Karpas-422 (cell line): ENCODE data around the gene DVL1. TPM values are rescaled to one million over a fixed set of nuclear protein-coding genes. Genes with fewer than 3 reads are reported as not detected.
"Not testable (repeated sequence)": the region's sequence is repeated elsewhere in the genome, so short reads cannot be mapped to it uniquely, and the experiment has no call there.

Source experiments
- DNase-seq: peaks from one replicate; pipeline ENCODE4 v3.0.0-alpha.2; 2015
- H2AFZ ChIP-seq: fragments of 200-600 bp; sonication (generic); 2 replicates; pipeline ENCODE4 v1.6.1; 2014; ENCODE audit warnings: antibody characterized with exemption, low read length, mixed read lengths
- H3K27ac ChIP-seq: fragments of 200-600 bp; sonication (generic); 2 replicates; pipeline ENCODE4 v1.5.1; 2014; ENCODE audit warnings: mild to moderate bottlenecking, low read length, moderate library complexity
- H3K27me3 ChIP-seq: fragments of 200-600 bp; sonication (generic); 2 replicates; pipeline ENCODE4 v1.6.1; 2014; ENCODE audit warnings: low read length, mixed read lengths
- H3K36me3 ChIP-seq: fragments of 200-600 bp; sonication (generic); 2 replicates; pipeline ENCODE4 v1.6.1; 2014; ENCODE audit warnings: low read length, mixed read lengths; ENCODE audit not compliant: insufficient read depth
- H3K4me1 ChIP-seq: fragments of 200-600 bp; sonication (generic); 2 replicates; pipeline ENCODE4 v1.6.1; 2014; ENCODE audit warnings: mild to moderate bottlenecking, low read length, mixed read lengths
- H3K4me2 ChIP-seq: fragments of 200-600 bp; sonication (generic); 2 replicates; pipeline ENCODE4 v1.6.1; 2014; ENCODE audit warnings: low read length, low read depth, mild to moderate bottlenecking; ENCODE audit not compliant: poor library complexity, severe bottlenecking
- H3K4me3 ChIP-seq: fragments of 200-600 bp; sonication (generic); 2 replicates; pipeline ENCODE4 v1.5.1; 2014; ENCODE audit warnings: mild to moderate bottlenecking, antibody characterized with exemption, low read length, mixed read lengths
- H3K79me2 ChIP-seq: fragments of 200-600 bp; sonication (generic); 2 replicates; pipeline ENCODE4 v1.6.1; 2014; ENCODE audit warnings: mild to moderate bottlenecking, low read length, mixed read lengths
- H3K9ac ChIP-seq: fragments of 200-600 bp; sonication (generic); 2 replicates; pipeline ENCODE4 v1.6.0; 2014; ENCODE audit warnings: low read length
- H3K9me2 ChIP-seq: fragments of 200-600 bp; sonication (generic), shearing (Covaris generic); replicated peaks from 2 replicates; pipeline ENCODE4 v1.6.0; 2014; ENCODE audit warnings: mild to moderate bottlenecking, low read length, moderate library complexity; ENCODE audit not compliant: insufficient read depth
- H3K9me3 ChIP-seq: fragments of 300-700, 200-600 bp; sonication (generic); 2 replicates; pipeline ENCODE4 v1.6.1; 2014; ENCODE audit warnings: low read length, mixed read lengths
- H4K20me1 ChIP-seq: fragments of 200-600 bp; sonication (generic); 2 replicates; pipeline ENCODE4 v1.6.1; 2014; ENCODE audit warnings: mild to moderate bottlenecking, antibody characterized with exemption, low read length, low read depth; ENCODE audit not compliant: insufficient read depth
- total RNA-seq: library from RNA; depleted of rRNA; stranded (reverse); fragments of >200 nt; shearing (Covaris generic); gene quantifications from 2 replicates; pipeline ENCODE4 v1.2.3, GENCODE V29; 2014; ENCODE audit warnings: low replicate concordance

The DVL1 gene
- total RNA-seq, 1 experiment from 2014 or later, result 36.0 TPM

- H3K4me1 ChIP-seq, result no peaks in the 10 kb centered on the region
- peaks cover 28% of the 10 kb centered on the region for H3K79me2 ChIP-seq
- H3K36me3 ChIP-seq, result peaks cover 78% of the 10 kb centered on the region
- no peak overlapping the region for H2AFZ ChIP-seq
- H3K9me2 ChIP-seq, result no peaks in the 10 kb centered on the region
- no peaks in the 10 kb centered on the region for H3K9me3 ChIP-seq
- H3K27ac ChIP-seq, result no peak overlapping the region
- no peaks in the 10 kb centered on the region for H3K27me3 ChIP-seq
- 0 out of 2 replicates have a peak, but pooled peaks cover 5% of the 10 kb centered on the region for H4K20me1 ChIP-seq
- H3K4me2 ChIP-seq, result no peak overlapping the region
- no peak overlapping the region for H3K4me3 ChIP-seq
- H3K9ac ChIP-seq, result no peak overlapping the region
- DNase-seq, result no peak
Observed at GRCh38 chr1:1390675-1391074, 41.5 kb upstream of the DVL1 start.

- H3K4me1 ChIP-seq, result no peaks in the 10 kb centered on the region
- peaks cover 19% of the 10 kb centered on the region; the same call in 1 of the 2 replicates for H3K79me2 ChIP-seq
- H3K27me3 ChIP-seq, result no peaks in the 10 kb centered on the region
- no peak overlapping the region for H3K4me2 ChIP-seq
- no peak overlapping the region for H3K27ac ChIP-seq
- H3K9ac ChIP-seq, result no peak overlapping the region
- no peak overlapping the region for H3K4me3 ChIP-seq
- H3K9me2 ChIP-seq, result no peaks in the 10 kb centered on the region
- H4K20me1 ChIP-seq, result 0 out of 2 replicates have a peak, but pooled peaks cover 2% of the 10 kb centered on the region
- H3K36me3 ChIP-seq, result peaks cover 64% of the 10 kb centered on the region
- no peak overlapping the region for H2AFZ ChIP-seq
- no peaks in the 10 kb centered on the region for H3K9me3 ChIP-seq
- DNase-seq, result no peak
Observed at GRCh38 chr1:1388078-1388472, 38.9 kb upstream of the DVL1 start.

GRCh38 chr1:1387098-1388077, 38.2 kb upstream of the DVL1 start:
- Histone ChIP-seq H3K9me3 (no peaks in the 10 kb centered on the region), H3K4me1 (no peaks in the 10 kb centered on the region), H3K79me2 (peaks cover 20% of the 10 kb centered on the region), H3K36me3 (peaks cover 57% of the 10 kb centered on the region), H3K4me2 (no peak overlapping the region), H2AFZ (no peak overlapping the region), H3K27me3 (no peaks in the 10 kb centered on the region), H3K4me3 (no peak overlapping the region), H3K9ac (no peak overlapping the region), H4K20me1 (no peaks in the 10 kb centered on the region), H3K9me2 (no peaks in the 10 kb centered on the region), H3K27ac (no peak overlapping the region)
- no peak for DNase-seq

GRCh38 chr1:1385931-1386330, 36.7 kb upstream of the DVL1 start:
- no peaks in the 10 kb centered on the region for H3K9me3 ChIP-seq
- H3K9ac ChIP-seq, result no peak overlapping the region
- H3K27ac ChIP-seq, result no peak overlapping the region
- no peak overlapping the region for H3K4me3 ChIP-seq
- H3K4me1 ChIP-seq, result no peaks in the 10 kb centered on the region
- DNase-seq, result no peak
- peaks cover 43% of the 10 kb centered on the region for H3K36me3 ChIP-seq
- no peaks in the 10 kb centered on the region for H3K27me3 ChIP-seq
- no peak overlapping the region for H2AFZ ChIP-seq
- H3K9me2 ChIP-seq, result no peaks in the 10 kb centered on the region
- no peaks in the 10 kb centered on the region for H4K20me1 ChIP-seq
- H3K4me2 ChIP-seq, result no peak overlapping the region
- H3K79me2 ChIP-seq, result peaks cover 28% of the 10 kb centered on the region

GRCh38 chr1:1385339-1385738, 36.1 kb upstream of the DVL1 start:
- H3K9me2 ChIP-seq, H4K20me1 ChIP-seq, H3K9ac ChIP-seq, H3K27ac ChIP-seq, H3K4me2 ChIP-seq, H3K27me3 ChIP-seq, H2AFZ ChIP-seq, H3K4me3 ChIP-seq, H3K9me3 ChIP-seq, DNase-seq, H3K4me1 ChIP-seq: not testable (repeated sequence)
- H3K36me3 ChIP-seq, result peaks cover 38% of the 10 kb centered on the region
- H3K79me2 ChIP-seq, result peaks cover 29% of the 10 kb centered on the region

GRCh38 chr1:1381294-1381693, 32.1 kb upstream of the DVL1 start:
- H4K20me1 ChIP-seq, result no peaks in the 10 kb centered on the region
- peaks cover 28% of the 10 kb centered on the region for H3K79me2 ChIP-seq
- H3K36me3 ChIP-seq, result peaks cover 10% of the 10 kb centered on the region
- no peak overlapping the region for H3K9ac ChIP-seq
- no peak for DNase-seq
- H2AFZ ChIP-seq, result no peak overlapping the region
- no peaks in the 10 kb centered on the region for H3K9me2 ChIP-seq
- H3K4me3 ChIP-seq, result no peak overlapping the region
- no peak overlapping the region for H3K27ac ChIP-seq
- no peak overlapping the region for H3K4me2 ChIP-seq
- no peaks in the 10 kb centered on the region for H3K27me3 ChIP-seq
- H3K9me3 ChIP-seq, result no peaks in the 10 kb centered on the region
- H3K4me1 ChIP-seq, result peaks cover 3% of the 10 kb centered on the region

- no peak overlapping the region for H3K4me3 ChIP-seq
- H3K27me3 ChIP-seq, result no peaks in the 10 kb centered on the region
- peaks cover 28% of the 10 kb centered on the region for H3K79me2 ChIP-seq
- H3K4me2 ChIP-seq, result no peak overlapping the region
- no peak for DNase-seq
- H3K36me3 ChIP-seq, result peaks cover 8% of the 10 kb centered on the region
- H3K27ac ChIP-seq, result no peak overlapping the region
- H2AFZ ChIP-seq, result no peak overlapping the region
- no peaks in the 10 kb centered on the region for H3K9me3 ChIP-seq
- no peak overlapping the region for H3K9ac ChIP-seq
- H3K4me1 ChIP-seq, result peaks cover 7% of the 10 kb centered on the region
- no peaks in the 10 kb centered on the region for H3K9me2 ChIP-seq
- H4K20me1 ChIP-seq, result no peaks in the 10 kb centered on the region
Observed at GRCh38 chr1:1380860-1381259, 31.6 kb upstream of the DVL1 start.

GRCh38 chr1:1377540-1378205, 28.5 kb upstream of the DVL1 start:
- Histone ChIP-seq H3K9me3 (no peaks in the 10 kb centered on the region), H3K27me3 (no peaks in the 10 kb centered on the region), H3K4me2 (no peak overlapping the region), H4K20me1 (0 out of 2 replicates have a peak, but pooled peaks cover 6% of the 10 kb centered on the region), H3K4me3 (no peak overlapping the region), H3K9ac (no peak overlapping the region), H3K27ac (no peak overlapping the region), H3K79me2 (peaks cover 42% of the 10 kb centered on the region), H3K36me3 (peaks cover 6% of the 10 kb centered on the region; the same call in 1 of the 2 replicates), H3K9me2 (no peaks in the 10 kb centered on the region), H2AFZ (no peak overlapping the region), H3K4me1 (peaks cover 24% of the 10 kb centered on the region)
- DNase-seq, result no peak
